ENCODE results near the gene DOK5.

GRCh38 chr20:54467622-54468021, 7.8 kb upstream of the DOK5 start:
- TF ChIP-seq CTCF (conservative IDR thresholded peaks at IDR 0.05; ENCODE audit: low read length) (no peak), EZH2phosphoT487 (IDR thresholded peaks at IDR 0.05; ENCODE audit: borderline replicate concordance) (no peak)

All from Loucy (cell line).